H1 (cell line): ENCODE results near the gene ZNF608. TPM values are rescaled to one million over a fixed set of nuclear protein-coding genes. Genes with fewer than 3 reads are reported as not detected.

Experiments used
- CTCF ChIA-PET: fragments of 300-600 bp; sonication (Branson Sonifier 250); formaldehyde crosslinking; loops from one replicate; lab custom pipeline; 2021; ENCODE audit not compliant: partially characterized antibody; lab: Charles Lee
- POLR2A ChIA-PET: fragments of 300-600 bp; sonication (Branson Sonifier 250); formaldehyde crosslinking; loops from one replicate; lab custom pipeline; 2021; ENCODE audit warnings: inconsistent platforms; ENCODE audit not compliant: partially characterized antibody; lab: Charles Lee
- DNase-seq, 2 experiments: peaks; one replicate each; pipeline versions ENCODE4 v3.0.0 to v3.0.0-alpha.2; 2010 to 2022; ENCODE audit warnings: low spot score in 2 of 2, low read depth in 1 of 2, mixed read lengths in 1 of 2
- FAIRE-seq: peaks from 2 replicates; lab custom pipeline; 2011; peaks lifted over from hg19 to GRCh38; lab: Jason Lieb, UNC
- H2AFZ ChIP-seq: 2 replicates; pipeline ENCODE4 v1.8.1; 2012; ENCODE audit warnings: low read length, inconsistent platforms
- H2AK5ac ChIP-seq: 2 replicates; pipeline ENCODE4 v1.6.1; 2013; ENCODE audit warnings: low read depth, low read length
- H2BK120ac ChIP-seq: replicated peaks from 2 replicates; pipeline ENCODE3; 2013; ENCODE audit warnings: low read depth, low read length, inconsistent platforms
- H2BK12ac ChIP-seq: 2 replicates; pipeline ENCODE4 v1.6.1; 2013; ENCODE audit warnings: low read depth, low read length
- H2BK15ac ChIP-seq: 2 replicates; pipeline ENCODE4 v1.6.1; 2013; ENCODE audit warnings: low read length
- H2BK20ac ChIP-seq: 2 replicates; pipeline ENCODE4 v1.6.1; 2013; ENCODE audit warnings: low read length
- H2BK5ac ChIP-seq: 2 replicates; pipeline ENCODE4 v1.6.1; 2013; ENCODE audit warnings: low read depth, low read length
- H3K14ac ChIP-seq: 2 replicates; pipeline ENCODE4 v1.6.1; 2013; ENCODE audit warnings: inconsistent platforms; ENCODE audit not compliant: insufficient read length
- H3K18ac ChIP-seq: 2 replicates; pipeline ENCODE4 v1.6.1; 2013; ENCODE audit warnings: low read length; ENCODE audit errors: extremely low read depth
- H3K23ac ChIP-seq: 2 replicates; pipeline ENCODE4 v1.6.1; 2013; ENCODE audit warnings: inconsistent platforms; ENCODE audit not compliant: insufficient read length
- H3K23me2 ChIP-seq: 2 replicates; pipeline ENCODE4 v1.6.1; 2013; ENCODE audit warnings: low read depth, low read length
- H3K27ac ChIP-seq: 2 replicates; pipeline ENCODE4 v1.6.1; 2011; ENCODE audit warnings: low read depth, low read length, inconsistent platforms
- H3K27me3 ChIP-seq, 4 experiments: replicated peaks in 1 of 4; 1 replicate in 1 of 4; 2 replicates in 3 of 4; pipeline versions ENCODE4 v1.6.1 to v1.8.1; 2011 to 2013; ENCODE audit warnings: low read length in 3 of 4, mild to moderate bottlenecking in 3 of 4, inconsistent platforms in 2 of 4, mixed read lengths in 2 of 4, moderate library complexity in 1 of 4; ENCODE audit not compliant: control insufficient read depth in 3 of 4, insufficient read depth in 3 of 4; ENCODE audit errors: extremely low read depth in 1 of 4
- H3K36me3 ChIP-seq, 4 experiments: 2 replicates each; pipeline versions ENCODE4 v1.6.1 to v1.8.1; 2011 to 2013; ENCODE audit warnings: mild to moderate bottlenecking in 4 of 4, low read length in 3 of 4, moderate library complexity in 2 of 4, control low read depth in 1 of 4, inconsistent platforms in 1 of 4; ENCODE audit not compliant: insufficient read depth in 4 of 4, control insufficient read depth in 2 of 4
- H3K4ac ChIP-seq: replicated peaks from 2 replicates; pipeline ENCODE3; 2013; ENCODE audit warnings: low read length, low read depth, mixed read lengths, inconsistent platforms; ENCODE audit not compliant: insufficient read length
- H3K4me1 ChIP-seq, 4 experiments: replicated peaks in 1 of 4; 1 replicate in 1 of 4; 2 replicates in 3 of 4; pipeline versions ENCODE4 v1.6.1 to v1.8.1; 2011 to 2013; ENCODE audit warnings: low read length in 3 of 4, inconsistent platforms in 2 of 4, mixed read lengths in 1 of 4; ENCODE audit not compliant: insufficient read depth in 4 of 4, control insufficient read depth in 3 of 4
- H3K4me2 ChIP-seq, 2 experiments: 2 replicates each; pipeline versions ENCODE4 v1.6.1 to v1.8.1; 2011 to 2013; ENCODE audit warnings: low read depth in 2 of 2, low read length in 2 of 2, control low read depth in 1 of 2, inconsistent platforms in 1 of 2, mild to moderate bottlenecking in 1 of 2; ENCODE audit not compliant: insufficient read depth in 1 of 2
- H3K4me3 ChIP-seq, 4 experiments: fragments of 200-600, 300-600 bp in 1 of 4; sonication (generic), shearing (Covaris generic), sonication (Bioruptor Twin) in 1 of 4; 2 replicates each; pipeline versions ENCODE4 v1.5.1 to v1.8.1; 2011 to 2016; ENCODE audit warnings: low read length in 4 of 4, low read depth in 3 of 4, control low read depth in 2 of 4, inconsistent platforms in 2 of 4, mild to moderate bottlenecking in 2 of 4, mixed read lengths in 1 of 4, moderate library complexity in 1 of 4; ENCODE audit not compliant: insufficient read depth in 2 of 4; ENCODE audit errors: extremely low read depth in 1 of 4
- H3K56ac ChIP-seq: replicated peaks from 2 replicates; pipeline ENCODE3; 2013; ENCODE audit warnings: low read depth, mild to moderate bottlenecking, mixed read lengths, low read length, inconsistent platforms; ENCODE audit not compliant: insufficient read length
- H3K79me1 ChIP-seq: 2 replicates; pipeline ENCODE4 v1.6.1; 2013; ENCODE audit warnings: low read depth, low read length, control low read depth
- H3K79me2 ChIP-seq, 2 experiments: 2 replicates each; pipeline versions ENCODE4 v1.6.1 to v1.8.1; 2012 to 2013; ENCODE audit warnings: low read length in 2 of 2, mild to moderate bottlenecking in 2 of 2, inconsistent platforms in 1 of 2; ENCODE audit not compliant: insufficient read depth in 2 of 2, control insufficient read depth in 1 of 2
- H3K9ac ChIP-seq, 4 experiments: replicated peaks in 1 of 4; 1 replicate in 1 of 4; 2 replicates in 3 of 4; pipeline versions ENCODE4 v1.6.1 to v1.8.1; 2011 to 2013; ENCODE audit warnings: low read depth in 3 of 4, low read length in 3 of 4, control low read depth in 2 of 4, mild to moderate bottlenecking in 2 of 4, moderate library complexity in 2 of 4, inconsistent platforms in 1 of 4; ENCODE audit errors: extremely low read depth in 1 of 4
- H3K9me3 ChIP-seq, 2 experiments: 2 replicates each; pipeline versions ENCODE4 v1.6.1 to v1.8.1; 2012 to 2013; ENCODE audit warnings: mild to moderate bottlenecking in 2 of 2, moderate library complexity in 2 of 2, control low read depth in 1 of 2, inconsistent platforms in 1 of 2, low read depth in 1 of 2, low read length in 1 of 2, mixed read lengths in 1 of 2; ENCODE audit not compliant: insufficient read depth in 2 of 2
- H4K20me1 ChIP-seq, 2 experiments: replicated peaks in 1 of 2; 2 replicates each; pipeline versions ENCODE3 to v1.8.1; 2011 to 2013; ENCODE audit warnings: inconsistent platforms in 2 of 2, low read length in 2 of 2, mild to moderate bottlenecking in 1 of 2; ENCODE audit not compliant: insufficient read depth in 2 of 2, control insufficient read depth in 1 of 2
- H4K5ac ChIP-seq: 2 replicates; pipeline ENCODE4 v1.6.1; 2013; ENCODE audit warnings: low read length, low read depth, mixed read lengths, inconsistent platforms; ENCODE audit not compliant: insufficient read length
- H4K8ac ChIP-seq: 2 replicates; pipeline ENCODE4 v1.8.0; 2013; ENCODE audit warnings: mild to moderate bottlenecking, moderate library complexity, low read length, inconsistent platforms; ENCODE audit not compliant: insufficient read depth; ENCODE audit errors: extremely low read depth
- H4K91ac ChIP-seq: replicated peaks from 2 replicates; pipeline ENCODE3; 2013; ENCODE audit warnings: low read length, mixed read lengths, inconsistent platforms; ENCODE audit not compliant: insufficient read length
- CHD1 ChIP-seq: IDR thresholded peaks from 2 replicates; pipeline ENCODE4 v1.6.1; 2012; ENCODE audit warnings: low read depth, low read length, improper control_type of control experiment
- RAD21 ChIP-seq, 2 experiments: IDR thresholded peaks in 1 of 2; conservative IDR thresholded peaks in 1 of 2; 2 replicates each; pipeline ENCODE4 v1.6.1; 2011; ENCODE audit warnings: low read depth in 2 of 2, low read length in 2 of 2, improper control_type of control experiment in 1 of 2, inconsistent platforms in 1 of 2, mild to moderate bottlenecking in 1 of 2, moderate library complexity in 1 of 2
- WGBS, 2 experiments: shearing (Covaris generic) in 1 of 2; methylation state at CpG; one replicate each; pipeline versions ENCODE4 v1.1.6 to v1.1.7; 2013 to 2015; ENCODE audit warnings: low lambda C conversion rate in 2 of 2, mixed read lengths in 2 of 2, inconsistent platforms in 1 of 2, low coverage in 1 of 2, missing lambda C conversion rate in 1 of 2; ENCODE audit not compliant: insufficient replicate concordance in 2 of 2, insufficient coverage in 1 of 2, insufficient read length in 1 of 2; ENCODE audit errors: extremely low coverage in 1 of 2, missing lambda C conversion rate in 1 of 2; 5-methylcytosine and 5-hydroxymethylcytosine counted together
- polyA plus RNA-seq, 7 experiments: library from polyadenylated mRNA; depleted of rRNA in 3 of 7; stranded (reverse) in 5 of 7; unstranded in 2 of 7; fragments of >200 nt in 5 of 7; fragments of 200-250 nt in 2 of 7; gene quantifications; 1 replicate in 5 of 7; 2 replicates in 1 of 7; 4 replicates in 1 of 7; pipeline versions ENCODE4 v1.2.1 to v1.2.3, GENCODE V29; 2011 to 2013; ENCODE audit warnings: missing spikeins in 2 of 7, mixed read lengths in 2 of 7
- total RNA-seq: library from RNA; stranded (reverse); fragmentation: NEBNext Ultra II Directional; extraction: Animal tissue kit (Norgen Biotek cat#: 25700); gene quantifications from 2 replicates; pipeline ENCODE4 v1.2.1, GENCODE V29; 2021
- TF ChIP-seq, protein P1 (sequence below): IDR thresholded peaks from 2 replicates; pipeline ENCODE4 v1.6.1; 2012; ENCODE audit warnings: inconsistent platforms

Gene ZNF608
- total and polyA plus RNA-seq, 2 of the 8 experiments (the other 6 are each of a cell fraction or from before 2014, with no cell fraction given): 17.2 to 40.8 TPM

DNA sequence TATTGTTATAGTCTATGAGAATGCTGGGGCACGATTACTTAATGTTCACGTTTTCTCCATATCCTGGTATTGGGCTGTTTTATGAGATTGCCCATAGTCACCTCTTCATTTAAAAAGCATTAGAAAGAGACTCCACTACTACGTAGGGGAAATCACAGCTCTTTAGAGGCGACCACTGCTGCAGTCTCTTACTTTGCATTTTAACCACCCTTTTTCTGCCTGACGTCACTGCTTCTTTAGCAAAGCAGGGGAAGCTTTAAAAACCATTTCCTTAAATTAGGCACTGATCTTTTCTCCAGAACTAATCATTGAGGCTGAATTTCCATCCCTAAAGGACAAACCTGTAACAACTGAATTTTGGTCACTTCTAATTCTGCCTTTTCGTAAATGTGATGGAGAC lies 38.9 kb downstream of the ZNF608 start:
- POLR2A ChIA-PET: interaction anchor here (1.1 kb wide), 2 partner anchors 12 to 22 kb away, joined by 4 read pairs; no protein-coding TSS in a partner anchor
- H3K9ac ChIP-seq: no peak overlapping the region

More for the DNA sequence above, 38.9 kb downstream of the ZNF608 start:
- no peak overlapping the region for H2BK20ac ChIP-seq
- H3K4ac ChIP-seq: no peak overlapping the region
- WGBS, 2 experiments: 36% methylated on average over 6 of the region's 6 CpGs; no CpG with 5 or more reads in 1 of the 2 experiments
- H3K18ac ChIP-seq: no peak overlapping the region
- peaks cover 19% of the 10 kb centered on the region; the same call in 1 of the 2 replicates for H3K79me1 ChIP-seq
- CTCF ChIA-PET: interaction anchor here (1.2 to 2.5 kb wide), 2 partner anchors 11 to 32 kb away, joined by 3 to 8 read pairs; no protein-coding TSS in a partner anchor
- no peak overlapping the region; the same call in 1 of the 2 replicates for H2BK12ac ChIP-seq
- H2AK5ac ChIP-seq: no peak overlapping the region
- H3K27me3 ChIP-seq: no peaks in the 10 kb centered on the region
- no peak overlapping the region for H3K56ac ChIP-seq
- H3K4me2 ChIP-seq: peak overlapping the region; percentile 47 to 49; a peak in 3 of 4 replicates
- FAIRE-seq: no peak
- H3K9me3 ChIP-seq: no peaks in the 10 kb centered on the region
- peaks cover 15 to 98% of the 10 kb centered on the region in 2 experiments for H3K79me2 ChIP-seq
- no peak overlapping the region for H3K23ac ChIP-seq
- no peak overlapping the region for H2BK15ac ChIP-seq
- H3K4me3 ChIP-seq: 0 out of 8 replicates have a peak overlapping the region, but pooled peaks of 1 of the 4 experiments have one; percentile 6
- no peaks in the 10 kb centered on the region for H3K23me2 ChIP-seq
- TF ChIP-seq RAD21 (IDR thresholded peaks at IDR 0.05 in 1 of 2, conservative IDR thresholded peaks at IDR 0.05 in 1 of 2; ENCODE audit: low read depth in 2 of 2, low read length in 2 of 2): no peak
- TF ChIP-seq, protein P1, sequence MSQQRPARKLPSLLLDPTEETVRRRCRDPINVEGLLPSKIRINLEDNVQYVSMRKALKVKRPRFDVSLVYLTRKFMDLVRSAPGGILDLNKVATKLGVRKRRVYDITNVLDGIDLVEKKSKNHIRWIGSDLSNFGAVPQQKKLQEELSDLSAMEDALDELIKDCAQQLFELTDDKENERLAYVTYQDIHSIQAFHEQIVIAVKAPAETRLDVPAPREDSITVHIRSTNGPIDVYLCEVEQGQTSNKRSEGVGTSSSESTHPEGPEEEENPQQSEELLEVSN: no peak
- no peak for TF ChIP-seq CHD1
- no peak overlapping the region for H2AFZ ChIP-seq
- no peak overlapping the region for H4K91ac ChIP-seq
- no peak overlapping the region for H3K14ac ChIP-seq
- no peak overlapping the region for H4K8ac ChIP-seq
- no peak overlapping the region for H2BK5ac ChIP-seq
- H4K20me1 ChIP-seq: peaks cover 13 to 19% of the 10 kb centered on the region in 2 experiments
- H4K5ac ChIP-seq: no peak overlapping the region
- no peak for DNase-seq
- H2BK120ac ChIP-seq: no peak overlapping the region
- H3K36me3 ChIP-seq: no peaks in the 10 kb centered on the region
- H3K27ac ChIP-seq: no peak overlapping the region
- H3K4me1 ChIP-seq: peaks cover 7 to 34% (median 22%) of the 10 kb centered on the region in 4 experiments; a peak in 6 of 7 replicates
